HEK293 (cell line): ENCODE results near the gene RHCG.

ENCODE experiments used
- CTCF ChIA-PET: fragments of 350-600 bp; formaldehyde crosslinking; extraction: SDS; loops from one replicate; lab custom pipeline; 2021; ENCODE audit warnings: antibody characterized with exemption; lab: Yijun Ruan, JAX
- POLR2A ChIA-PET: fragments of 300-600 bp; formaldehyde crosslinking; extraction: SDS; loops from one replicate; lab custom pipeline; 2020; ENCODE audit warnings: antibody characterized with exemption, inconsistent platforms; lab: Yijun Ruan, JAX
- H3K27ac ChIP-seq: fragments of 200-500 bp; sonication (Bioruptor generic); 2 replicates; pipeline ENCODE4 v1.5.1; 2014; ENCODE audit warnings: low read depth, low read length, control low read depth, inconsistent platforms; ENCODE audit errors: extremely low read depth
- H3K36me3 ChIP-seq, 2 experiments: fragments of 200-500 bp in 1 of 2; sonication (Bioruptor generic) in 1 of 2; 1 replicate in 1 of 2; 2 replicates in 1 of 2; pipeline ENCODE4 v1.5.1; 2014 to 2017; ENCODE audit warnings: inconsistent platforms in 2 of 2, low read length in 2 of 2; ENCODE audit not compliant: control insufficient read depth in 2 of 2, insufficient read depth in 1 of 2
- H3K4me1 ChIP-seq: fragments of 200-500 bp; sonication (Bioruptor generic); 2 replicates; pipeline ENCODE4 v1.5.1; 2014; ENCODE audit warnings: mild to moderate bottlenecking, low read length, inconsistent platforms; ENCODE audit not compliant: control insufficient read depth, insufficient read depth
- H3K4me3 ChIP-seq: 2 replicates; pipeline ENCODE4 v1.5.1; 2011; ENCODE audit warnings: low read depth, mild to moderate bottlenecking, control low read depth, low read length, moderate library complexity
- H3K9me3 ChIP-seq: fragments of 200-500 bp; sonication (Bioruptor generic); 2 replicates; pipeline ENCODE4 v1.5.1; 2014; ENCODE audit warnings: low read depth, low read length, inconsistent platforms; ENCODE audit not compliant: control insufficient read depth, insufficient read depth
- ATF2 ChIP-seq: fragments of 450-650 bp; formaldehyde crosslinking; IDR thresholded peaks from 2 replicates; pipeline ENCODE4 v1.5.1; 2016; ENCODE audit warnings: missing biosample characterization, missing genetic modification characterization, low read depth
- GLI2 ChIP-seq: fragments of 450-650 bp; formaldehyde crosslinking; IDR thresholded peaks from 2 replicates; pipeline ENCODE4; 2017; ENCODE audit warnings: missing biosample characterization, missing genetic modification characterization, low read depth, borderline replicate concordance
- KLF9 ChIP-seq: fragments of 450-650 bp; formaldehyde crosslinking; IDR thresholded peaks from 2 replicates; pipeline ENCODE4 v1.5.1; 2016; ENCODE audit warnings: missing biosample characterization, missing genetic modification characterization, low read depth
- MZF1 ChIP-seq: fragments of 450-650 bp; formaldehyde crosslinking; IDR thresholded peaks from 2 replicates; pipeline ENCODE4 v1.5.1; 2017; ENCODE audit warnings: missing biosample characterization, missing genetic modification characterization, borderline replicate concordance
- REST ChIP-seq: fragments of 450-650 bp; formaldehyde crosslinking; IDR thresholded peaks from 2 replicates; pipeline ENCODE4 v1.5.1; 2016; ENCODE audit warnings: missing biosample characterization, missing genetic modification characterization
- SCRT2 ChIP-seq: fragments of 450-650 bp; formaldehyde crosslinking; IDR thresholded peaks from 2 replicates; pipeline ENCODE4 v1.5.1; 2016; ENCODE audit warnings: missing biosample characterization, missing genetic modification characterization
- YY2 ChIP-seq: fragments of 450-650 bp; formaldehyde crosslinking; IDR thresholded peaks from 2 replicates; pipeline ENCODE4 v1.5.1; 2016; ENCODE audit warnings: missing biosample characterization, missing genetic modification characterization
- ZBTB10 ChIP-seq: fragments of 450-650 bp; formaldehyde crosslinking; IDR thresholded peaks from 2 replicates; pipeline ENCODE4 v1.5.1; 2016; ENCODE audit warnings: missing biosample characterization, missing genetic modification characterization
- ZBTB7A ChIP-seq: fragments of 450-650 bp; formaldehyde crosslinking; IDR thresholded peaks from 2 replicates; pipeline ENCODE4 v1.5.1; 2016; ENCODE audit warnings: low read depth, missing biosample characterization, missing genetic modification characterization
- ZEB2 ChIP-seq: fragments of 450-650 bp; formaldehyde crosslinking; IDR thresholded peaks from 2 replicates; pipeline ENCODE4 v1.5.1; 2016; ENCODE audit warnings: missing biosample characterization, missing genetic modification characterization
- ZIC2 ChIP-seq: fragments of 450-650 bp; formaldehyde crosslinking; IDR thresholded peaks from 2 replicates; pipeline ENCODE4 v1.5.1; 2016; ENCODE audit warnings: missing biosample characterization, missing genetic modification characterization
- ZNF169 ChIP-seq: fragments of 450-650 bp; formaldehyde crosslinking; IDR thresholded peaks from 2 replicates; pipeline ENCODE4 v1.5.1; 2016; ENCODE audit warnings: missing biosample characterization, missing genetic modification characterization
- ZNF24 ChIP-seq: fragments of 450-650 bp; formaldehyde crosslinking; IDR thresholded peaks from 2 replicates; pipeline ENCODE4 v1.5.1; 2016; ENCODE audit warnings: missing biosample characterization, missing genetic modification characterization
- ZNF37A ChIP-seq: fragments of 450-650 bp; IDR thresholded peaks from 2 replicates; pipeline ENCODE4 v1.5.1; 2018; ENCODE audit warnings: missing biosample characterization, missing genetic modification characterization
- ZNF391 ChIP-seq: fragments of 450-650 bp; formaldehyde crosslinking; IDR thresholded peaks from 2 replicates; pipeline ENCODE4 v1.5.1; 2016; ENCODE audit warnings: low read depth, missing biosample characterization, missing genetic modification characterization, borderline replicate concordance
- ZNF514 ChIP-seq: fragments of 450-650 bp; formaldehyde crosslinking; IDR thresholded peaks from 2 replicates; pipeline ENCODE4 v1.5.1; 2016; ENCODE audit warnings: missing biosample characterization, missing genetic modification characterization
- ZNF548 ChIP-seq: fragments of 450-650 bp; formaldehyde crosslinking; IDR thresholded peaks from 2 replicates; pipeline ENCODE4 v1.5.1; 2016; ENCODE audit warnings: missing biosample characterization, missing genetic modification characterization
- ZNF585B ChIP-seq: fragments of 450-650 bp; formaldehyde crosslinking; IDR thresholded peaks from 2 replicates; pipeline ENCODE4 v1.5.1; 2016; ENCODE audit warnings: missing biosample characterization, missing genetic modification characterization
- ZNF600 ChIP-seq: fragments of 450-650 bp; formaldehyde crosslinking; IDR thresholded peaks from 2 replicates; pipeline ENCODE4 v1.5.1; 2016; ENCODE audit warnings: missing biosample characterization, missing genetic modification characterization
- ZNF76 ChIP-seq: fragments of 450-650 bp; formaldehyde crosslinking; IDR thresholded peaks from 2 replicates; pipeline ENCODE4; 2016; ENCODE audit warnings: low read depth, missing biosample characterization, missing genetic modification characterization, borderline replicate concordance
- ZNF768 ChIP-seq: fragments of 450-650 bp; formaldehyde crosslinking; IDR thresholded peaks from 2 replicates; pipeline ENCODE4 v1.5.1; 2018; ENCODE audit warnings: missing biosample characterization, mild to moderate bottlenecking, missing genetic modification characterization
- ZNF843 ChIP-seq: fragments of 450-650 bp; formaldehyde crosslinking; IDR thresholded peaks from 2 replicates; pipeline ENCODE4 v1.5.1; 2016; ENCODE audit warnings: missing biosample characterization, missing genetic modification characterization

The RHCG gene

GRCh38 chr15:89526601-89527441 is 30.4 kb upstream of the RHCG start (continued):
- no peak for TF ChIP-seq ATF2 (tag by site-specific recombination)
- TF ChIP-seq ZNF37A (tag by site-specific recombination): no peak
- TF ChIP-seq YY2: no peak
- TF ChIP-seq KLF9: no peak
- no peak for TF ChIP-seq ZNF24 (tag by site-specific recombination)
- TF ChIP-seq ZNF600 (tag by site-specific recombination): no peak
- TF ChIP-seq MZF1 (tag by site-specific recombination): no peak

GRCh38 chr15:89526181-89526580 is 29.8 kb upstream of the RHCG start:
- CTCF ChIA-PET: interaction anchor here (0.7 to 1.0 kb wide), 2 partner anchors 59 to 168 kb away, joined by 3 to 4 read pairs; no protein-coding TSS in a partner anchor
- POLR2A ChIA-PET: no interaction called here

GRCh38 chr15:89524184-89524583 is 27.8 kb upstream of the RHCG start:
- H3K36me3 ChIP-seq: no peaks in the 10 kb centered on the region
- H3K27ac ChIP-seq: no peak overlapping the region
- ChIA-PET POLR2A (interaction anchor here (1.2 kb wide), 1 partner anchor 51 kb away, joined by 5 read pairs; the partner anchor contains the start of gene TICRR), CTCF (interaction anchor here (0.5 to 1.7 kb wide), 4 partner anchors 9 to 822 kb away, joined by 3 to 5 read pairs (median 4); no protein-coding TSS in a partner anchor)
- H3K4me3 ChIP-seq: no peak overlapping the region
- no peak for TF ChIP-seq REST
- no peak for TF ChIP-seq ZNF768
- no peak for TF ChIP-seq ZNF391 (tag by site-specific recombination)
- TF ChIP-seq GLI2: no peak
- TF ChIP-seq SCRT2 (tag by site-specific recombination): no peak
- TF ChIP-seq ZEB2: no peak
- TF ChIP-seq ZNF548 (tag by site-specific recombination): no peak
- no peaks in the 10 kb centered on the region; the same call in 1 of the 2 replicates for H3K9me3 ChIP-seq
- H3K4me1 ChIP-seq: no peaks in the 10 kb centered on the region

More at GRCh38 chr15:89526181-89526580, 29.8 kb upstream of the RHCG start:
- Histone ChIP-seq H3K27ac (no peak overlapping the region), H3K36me3 (no peaks in the 10 kb centered on the region), H3K4me1 (no peaks in the 10 kb centered on the region), H3K9me3 (no peaks in the 10 kb centered on the region), H3K4me3 (no peak overlapping the region)
- TF ChIP-seq ZNF514 (tag by site-specific recombination) (no peak), ZBTB7A (tag by site-specific recombination) (no peak), ZNF843 (tag by site-specific recombination) (no peak), ZNF585B (tag by site-specific recombination) (no peak), ZNF169 (no peak), ZBTB10 (tag by site-specific recombination) (no peak), ZNF76 (tag by site-specific recombination) (no peak), ZIC2 (tag by site-specific recombination) (no peak)
